ENCODE data around the gene NDUFA9. TPM values are rescaled to one million over a fixed set of nuclear protein-coding genes. Genes with fewer than 3 reads are reported as not detected.
A peak's percentile ranks its signal among the peaks of the same experiment; 100 is the strongest.

NDUFA9 gene
- total RNA-seq, 2 donors from 2014 or later, result 21.8 to 38.8 TPM

- intact Hi-C loops (cut with DNase I), result loop anchor here (5.0 to 10.0 kb wide), 2 partner anchors 36 to 113 kb away; partner anchors contain the start of gene RAD51AP1
- TF ChIP-seq POLR2A (IDR thresholded peaks at IDR 0.05), result no peak
- TF ChIP-seq, protein P1, sequence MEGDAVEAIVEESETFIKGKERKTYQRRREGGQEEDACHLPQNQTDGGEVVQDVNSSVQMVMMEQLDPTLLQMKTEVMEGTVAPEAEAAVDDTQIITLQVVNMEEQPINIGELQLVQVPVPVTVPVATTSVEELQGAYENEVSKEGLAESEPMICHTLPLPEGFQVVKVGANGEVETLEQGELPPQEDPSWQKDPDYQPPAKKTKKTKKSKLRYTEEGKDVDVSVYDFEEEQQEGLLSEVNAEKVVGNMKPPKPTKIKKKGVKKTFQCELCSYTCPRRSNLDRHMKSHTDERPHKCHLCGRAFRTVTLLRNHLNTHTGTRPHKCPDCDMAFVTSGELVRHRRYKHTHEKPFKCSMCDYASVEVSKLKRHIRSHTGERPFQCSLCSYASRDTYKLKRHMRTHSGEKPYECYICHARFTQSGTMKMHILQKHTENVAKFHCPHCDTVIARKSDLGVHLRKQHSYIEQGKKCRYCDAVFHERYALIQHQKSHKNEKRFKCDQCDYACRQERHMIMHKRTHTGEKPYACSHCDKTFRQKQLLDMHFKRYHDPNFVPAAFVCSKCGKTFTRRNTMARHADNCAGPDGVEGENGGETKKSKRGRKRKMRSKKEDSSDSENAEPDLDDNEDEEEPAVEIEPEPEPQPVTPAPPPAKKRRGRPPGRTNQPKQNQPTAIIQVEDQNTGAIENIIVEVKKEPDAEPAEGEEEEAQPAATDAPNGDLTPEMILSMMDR (IDR thresholded peaks at IDR 0.05), result no peak
- TF ChIP-seq POLR2AphosphoS5 (IDR thresholded peaks at IDR 0.05), result no peak
- Histone ChIP-seq H3K36me3 (no peaks in the 10 kb centered on the region), H3K4me3 (peak overlapping the region; percentile 73 to 78), H3K27me3 (replicated peaks; ENCODE audit: insufficient read depth) (no peaks in the 10 kb centered on the region), H3K4me1 (replicated peaks) (no peaks in the 10 kb centered on the region), H3K27ac (peak overlapping the region; percentile 84 to 89), H3K9me3 (no peaks in the 10 kb centered on the region)
- no peak for DNase-seq (ENCODE audit: low spot score)
- WGBS, result 26% methylated on average over 4 of the region's 4 CpGs
Measured at GRCh38 chr12:4648104-4648500, 812 bp upstream of the NDUFA9 start.

DNA sequence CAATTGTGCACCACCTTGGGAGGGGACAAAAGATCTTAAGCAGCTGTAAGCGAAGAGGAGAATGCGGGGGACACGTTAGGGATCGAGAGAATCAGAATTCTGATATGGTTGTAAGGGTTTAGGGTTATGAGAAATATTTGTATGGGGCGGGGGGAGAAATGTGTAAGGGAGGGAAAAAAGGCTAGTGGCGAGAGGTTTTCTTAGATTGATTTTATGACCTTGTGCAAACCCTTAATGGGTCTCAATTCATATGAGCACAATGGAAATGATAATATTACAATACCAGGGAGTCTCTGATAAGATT lies 396 bp downstream of the NDUFA9 start:
- H3K36me3 ChIP-seq, result no peaks in the 10 kb centered on the region
- WGBS, result under 1% methylated on average over 6 of the region's 6 CpGs

DNA sequence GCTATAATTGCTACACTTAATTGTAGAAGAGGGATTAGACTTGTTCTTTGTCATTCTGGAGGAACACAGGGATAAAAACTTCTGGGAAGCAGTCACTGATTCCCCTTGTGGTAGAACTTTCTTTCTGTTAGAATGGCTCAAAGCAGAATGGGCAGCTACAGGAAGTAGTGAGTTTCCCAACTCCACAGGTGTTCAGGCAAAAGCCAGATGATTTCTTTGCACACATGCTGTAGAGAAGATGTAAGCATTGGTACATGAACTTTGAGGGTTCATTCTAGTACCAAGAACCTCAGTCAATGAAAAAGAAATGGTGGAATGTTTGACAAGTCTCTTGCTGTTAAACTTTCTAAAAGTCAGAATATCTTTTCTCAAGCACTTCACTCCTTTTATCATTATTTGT lies 4.3 kb downstream of the NDUFA9 start:
- intact Hi-C loops (cut with DNase I), result no loop called here
- no peaks in the 10 kb centered on the region for H3K9me3 ChIP-seq
- H3K27ac ChIP-seq, result no peak overlapping the region
- no peaks in the 10 kb centered on the region for H3K27me3 ChIP-seq (replicated peaks; ENCODE audit: insufficient read depth)
- TF ChIP-seq POLR2AphosphoS5 (IDR thresholded peaks at IDR 0.05), result no peak
- TF ChIP-seq, protein P1 (IDR thresholded peaks at IDR 0.05), result no peak
- TF ChIP-seq POLR2A (IDR thresholded peaks at IDR 0.05), result no peak
- peaks cover 0 to 6% of the 10 kb centered on the region in 2 donors for H3K36me3 ChIP-seq
- H3K4me3 ChIP-seq, result no peak overlapping the region
- DNase-seq (ENCODE audit: low spot score), result no peak
- no peaks in the 10 kb centered on the region for H3K4me1 ChIP-seq (replicated peaks)

More for the DNA sequence above, 396 bp downstream of the NDUFA9 start:
- Histone ChIP-seq H3K9me3 (no peaks in the 10 kb centered on the region), H3K4me1 (replicated peaks) (no peaks in the 10 kb centered on the region), H3K4me3 (peak overlapping the region; percentile 73 to 78), H3K27ac (peak overlapping the region; percentile 84 to 89), H3K27me3 (replicated peaks; ENCODE audit: insufficient read depth) (no peaks in the 10 kb centered on the region)
- no peak for TF ChIP-seq POLR2A (IDR thresholded peaks at IDR 0.05)
- TF ChIP-seq POLR2AphosphoS5 (IDR thresholded peaks at IDR 0.05), result no peak
- TF ChIP-seq, protein P1 (IDR thresholded peaks at IDR 0.05), result no peak
- intact Hi-C loops (cut with DNase I), result loop anchor here (5.0 to 10.0 kb wide), 2 partner anchors 37 to 115 kb away; partner anchors contain the start of gene RAD51AP1
- no peak for DNase-seq (ENCODE audit: low spot score)

DNA sequence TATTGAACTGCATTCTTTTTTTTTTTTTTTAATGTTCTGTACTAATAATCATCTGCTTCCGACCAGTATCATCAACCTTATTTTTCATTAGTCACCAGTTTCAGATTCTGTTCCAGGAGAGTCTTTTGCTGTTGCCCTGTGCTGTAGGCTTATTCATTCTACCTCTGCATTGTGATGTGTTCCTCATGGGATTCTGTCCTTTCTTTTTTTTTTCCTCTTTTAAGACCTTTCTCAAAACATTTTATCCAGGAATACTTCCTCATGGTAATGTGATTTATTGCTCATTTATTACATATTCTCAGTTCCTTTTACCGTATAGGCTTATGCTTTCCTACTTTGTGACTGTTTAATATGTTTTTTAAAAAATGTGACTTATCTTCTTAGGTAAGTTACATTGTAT lies 4.8 kb downstream of the NDUFA9 start:
- H3K27me3 ChIP-seq (replicated peaks; ENCODE audit: insufficient read depth), result no peaks in the 10 kb centered on the region
- 75% methylated on average over 2 of the region's 2 CpGs for WGBS
- H3K4me3 ChIP-seq, result no peak overlapping the region

DNA sequence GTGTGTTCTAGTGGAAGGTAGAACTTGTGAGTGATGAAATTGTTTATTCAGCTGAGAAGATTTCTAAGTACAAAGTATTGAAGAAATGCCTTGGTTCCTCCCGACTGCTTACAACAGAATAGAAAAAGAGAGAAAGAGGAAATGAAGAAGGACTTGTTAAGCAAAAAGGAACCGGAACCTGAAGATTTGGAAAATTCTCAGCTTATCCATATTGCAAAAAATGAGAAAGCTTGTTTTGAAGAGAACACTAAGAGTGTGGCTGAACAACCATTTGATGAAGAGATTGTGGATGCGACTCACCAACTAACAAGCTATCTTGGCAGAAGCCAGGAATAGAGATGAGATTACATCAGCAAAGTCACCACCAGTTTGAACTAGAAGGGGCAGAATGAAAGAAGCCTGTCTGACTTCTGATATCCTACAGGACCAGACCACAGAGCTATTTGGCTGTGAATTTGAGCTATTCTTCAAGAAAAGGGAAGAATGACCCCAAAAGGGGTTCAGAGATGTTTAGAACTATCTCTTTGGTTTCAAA lies 15.1 kb downstream of the NDUFA9 start:
- Histone ChIP-seq H3K4me3 (no peak overlapping the region), H3K27ac (no peak overlapping the region), H3K27me3 (replicated peaks; ENCODE audit: insufficient read depth) (no peaks in the 10 kb centered on the region), H3K36me3 (peaks cover 7 to 23% of the 10 kb centered on the region in 2 donors), H3K9me3 (no peaks in the 10 kb centered on the region), H3K4me1 (replicated peaks) (no peaks in the 10 kb centered on the region)
- WGBS, result 60% methylated on average over 3 of the region's 3 CpGs
- DNase-seq (ENCODE audit: low spot score), result no peak
- TF ChIP-seq POLR2AphosphoS5 (IDR thresholded peaks at IDR 0.05), result no peak
- TF ChIP-seq POLR2A (IDR thresholded peaks at IDR 0.05), result no peak
- TF ChIP-seq, protein P1 (IDR thresholded peaks at IDR 0.05), result no peak
- intact Hi-C loops (cut with DNase I), result no loop called here

More for the DNA sequence above, 4.8 kb downstream of the NDUFA9 start:
- no peak for TF ChIP-seq POLR2AphosphoS5 (IDR thresholded peaks at IDR 0.05)
- TF ChIP-seq POLR2A (IDR thresholded peaks at IDR 0.05), result no peak
- TF ChIP-seq, protein P1 (IDR thresholded peaks at IDR 0.05), result no peak
- no peaks in the 10 kb centered on the region for H3K4me1 ChIP-seq (replicated peaks)
- H3K9me3 ChIP-seq, result no peaks in the 10 kb centered on the region
- no peak for DNase-seq (ENCODE audit: low spot score)
- H3K27ac ChIP-seq, result no peak overlapping the region
- intact Hi-C loops (cut with DNase I), result no loop called here
- peaks cover 0 to 10% of the 10 kb centered on the region in 2 donors for H3K36me3 ChIP-seq

Data from prostate gland (tissue), 2 donors.